B cell (primary cell): Measurements from ENCODE around the gene LRBA. TPM values are rescaled to one million over a fixed set of nuclear protein-coding genes. Genes with fewer than 3 reads are reported as not detected.

Source experiments
- ATAC-seq: fragments of 200-7000 bp; cut with Tn5 transposase; one replicate; pipeline ENCODE4 v1.10.0; 2021; ENCODE audit warnings: low read depth, mild to moderate bottlenecking, moderate number of reproducible peaks, moderate library complexity
- CTCF ChIA-PET: fragments of 350-600 bp; sonication (Branson Sonifier 250); formaldehyde crosslinking; loops from one replicate; lab custom pipeline; 2021; ENCODE audit warnings: antibody characterized with exemption, inconsistent platforms; lab: Charles Lee
- POLR2A ChIA-PET: fragments of 350-600 bp; sonication (Branson Sonifier 250); formaldehyde crosslinking; loops from one replicate; lab custom pipeline; 2021; ENCODE audit warnings: antibody characterized with exemption; lab: Charles Lee
- DNase-seq: peaks from one replicate; pipeline ENCODE4 v3.0.0; 2013
- H2AFZ ChIP-seq: 2 replicates; pipeline ENCODE4 v1.6.1; 2012; ENCODE audit warnings: mild to moderate bottlenecking, low read depth, low read length; ENCODE audit not compliant: insufficient read depth, poor library complexity, severe bottlenecking
- H3K27ac ChIP-seq, 2 donors: 1 replicate in 1 of 2; 2 replicates in 1 of 2; pipeline ENCODE4 v1.5.1; 2012 to 2013; ENCODE audit warnings: low read length in 2 of 2, mild to moderate bottlenecking in 2 of 2, moderate library complexity in 1 of 2
- H3K27me3 ChIP-seq, 4 experiments: fragments of 200-600 bp in 1 of 4; sonication (generic) in 1 of 4; replicated peaks in 1 of 4; 1 replicate in 2 of 4; 2 replicates in 2 of 4; pipeline versions ENCODE4 v1.6.1 to v1.7.0; 2013 to 2016; ENCODE audit warnings: low read length in 3 of 4, mild to moderate bottlenecking in 2 of 4, mixed read lengths in 1 of 4, moderate library complexity in 1 of 4; ENCODE audit not compliant: insufficient read depth in 4 of 4, control insufficient read depth in 3 of 4; ENCODE audit errors: control extremely low read depth in 1 of 4
- H3K36me3 ChIP-seq, 2 experiments: replicated peaks in 1 of 2; 1 replicate in 1 of 2; 2 replicates in 1 of 2; pipeline versions ENCODE4 v1.6.1 to v1.7.1; 2013; ENCODE audit warnings: low read length in 1 of 2; ENCODE audit not compliant: insufficient read depth in 2 of 2, control insufficient read depth in 1 of 2; ENCODE audit errors: control extremely low read depth in 1 of 2, extremely low read depth in 1 of 2
- H3K4me1 ChIP-seq, 2 donors: fragments of 200-600 bp in 1 of 2; sonication (generic) in 1 of 2; 1 replicate in 1 of 2; 2 replicates in 1 of 2; pipeline versions ENCODE4 v1.5.1 to v1.6.1; 2013 to 2017; ENCODE audit warnings: low read length in 2 of 2; ENCODE audit not compliant: control insufficient read depth in 2 of 2, insufficient read depth in 2 of 2
- H3K4me2 ChIP-seq: replicated peaks from 2 replicates; pipeline ENCODE3; 2012; ENCODE audit warnings: mild to moderate bottlenecking, low read depth, low read length; ENCODE audit not compliant: poor library complexity, severe bottlenecking
- H3K4me3 ChIP-seq, 5 experiments: fragments of 200-600 bp in 1 of 5; sonication (generic) in 1 of 5; 1 replicate in 3 of 5; 2 replicates in 2 of 5; pipeline versions ENCODE4 v1.5.1 to v1.7.0; 2011 to 2016; ENCODE audit warnings: low read length in 4 of 5, mild to moderate bottlenecking in 4 of 5, low read depth in 2 of 5, control low read depth in 1 of 5, moderate library complexity in 1 of 5; ENCODE audit not compliant: insufficient read depth in 1 of 5; ENCODE audit errors: control extremely low read depth in 1 of 5, extremely low read depth in 1 of 5
- H3K79me2 ChIP-seq: fragments of 200-600 bp; sonication (generic); one replicate; pipeline ENCODE4 v1.6.0; 2016; ENCODE audit warnings: low read length; ENCODE audit not compliant: control insufficient read depth, insufficient read depth
- H3K9ac ChIP-seq: fragments of 200-600 bp; sonication (generic); 2 replicates; pipeline ENCODE4 v1.6.1; 2017; ENCODE audit warnings: mild to moderate bottlenecking, low read length, moderate library complexity
- H3K9me3 ChIP-seq, 3 donors: one replicate each; pipeline versions ENCODE4 v1.6.1 to v1.7.1; 2013; ENCODE audit warnings: low read length in 2 of 3; ENCODE audit not compliant: control insufficient read depth in 2 of 3, insufficient read depth in 1 of 3; ENCODE audit errors: control extremely low read depth in 1 of 3
- H4K20me1 ChIP-seq: 2 replicates; pipeline ENCODE4 v1.6.0; 2012; ENCODE audit warnings: mild to moderate bottlenecking, low read length; ENCODE audit not compliant: insufficient read depth, control insufficient read depth, poor library complexity, severe bottlenecking
- H3K27ac Mint-ChIP-seq: one replicate; pipeline ENCODE4 v1.8.0; 2021; ENCODE audit warnings: mixed read lengths
- H3K27me3 Mint-ChIP-seq: one replicate; pipeline ENCODE4 v1.8.0; 2021; ENCODE audit warnings: mixed read lengths
- H3K4me1 Mint-ChIP-seq: one replicate; pipeline ENCODE4 v1.8.0; 2021; ENCODE audit warnings: mixed read lengths
- H3K4me3 Mint-ChIP-seq: one replicate; pipeline ENCODE4 v1.8.0; 2021; ENCODE audit warnings: mixed read lengths
- H3K9me3 Mint-ChIP-seq: one replicate; pipeline ENCODE4 v1.8.0; 2022; ENCODE audit warnings: mixed read lengths; ENCODE audit not compliant: insufficient read depth
- CTCF ChIP-seq: fragments of 200-600 bp; IDR thresholded peaks from one replicate; pipeline ENCODE4 v1.8.0; 2022; ENCODE audit warnings: antibody characterized with exemption, mild to moderate bottlenecking
- EZH2 ChIP-seq: IDR thresholded peaks from 2 replicates; pipeline ENCODE4 v1.6.1; 2012; ENCODE audit warnings: borderline replicate concordance, low read depth, mild to moderate bottlenecking, moderate library complexity, low read length; ENCODE audit not compliant: insufficient read depth, poor library complexity, severe bottlenecking
- WGBS: methylation state at CpG from one replicate; pipeline ENCODE4 v1.1.5; 2013; ENCODE audit warnings: missing lambda C conversion rate; ENCODE audit not compliant: insufficient coverage; 5-methylcytosine and 5-hydroxymethylcytosine counted together
- intact Hi-C: fragments of 100-400 bp; cut with micrococcal nuclease; formaldehyde crosslinking; loops from one replicate; pipeline ENCODE4 v1.10.0; 2022
- polyA plus RNA-seq: library from polyadenylated mRNA; depleted of rRNA; stranded (reverse); fragments of >200 nt; gene quantifications from 2 replicates; pipeline ENCODE4 v1.2.3, GENCODE V29; 2012
- total RNA-seq, 2 donors: library from RNA; stranded (reverse); fragments of 120-200 nt in 1 of 2; gene quantifications; 1 replicate in 1 of 2; 2 replicates in 1 of 2; pipeline versions ENCODE4 v1.2.3 to v1.2.4, GENCODE V29; 2013 to 2022

Gene LRBA
- total and polyA plus RNA-seq, 2 donors (not counting 1 experiment from before 2014, with no cell fraction given), result 17.5 to 86.7 TPM

- peaks cover 5 to 37% (median 23%) of the 10 kb centered on the region in 3 donors for H3K9me3 ChIP-seq
- H3K4me2 ChIP-seq, result no peak overlapping the region
- peaks cover 19% of the 10 kb centered on the region for H3K4me1 Mint-ChIP-seq
- no peak overlapping the region for H3K4me3 Mint-ChIP-seq
- peaks cover 2 to 3% of the 10 kb centered on the region in 2 experiments for H3K36me3 ChIP-seq
- ChIA-PET POLR2A (no interaction called here), CTCF (interaction anchor here (0.8 to 1.7 kb wide), 2 partner anchors 16 to 41 kb away, joined by 3 to 6 read pairs; no protein-coding TSS in a partner anchor)
- peaks cover 3 to 4% of the 10 kb centered on the region in 2 donors for H3K4me1 ChIP-seq
- intact Hi-C loops, result no loop called here
- DNase-seq, result peak; percentile 16
- H3K27me3 ChIP-seq, result no peaks in the 10 kb centered on the region
- TF ChIP-seq CTCF, result no peak
- no peak overlapping the region for H3K27ac ChIP-seq
- H3K9me3 Mint-ChIP-seq, result peaks cover 10% of the 10 kb centered on the region
- ATAC-seq, result peak; percentile 28
- no peaks in the 10 kb centered on the region for H3K27me3 Mint-ChIP-seq
- H3K4me3 ChIP-seq, result no peak overlapping the region
- H3K79me2 ChIP-seq, result peaks cover 36% of the 10 kb centered on the region
- no CpG with 5 or more reads among the region's 1 CpG for WGBS
- no peak overlapping the region for H2AFZ ChIP-seq
- H3K9ac ChIP-seq, result no peak overlapping the region
- peaks cover 12% of the 10 kb centered on the region for H4K20me1 ChIP-seq
- no peak overlapping the region for H3K27ac Mint-ChIP-seq
Observed at GRCh38 chr4:150962245-150962644, 52.8 kb downstream of the LRBA start.

- H3K79me2 ChIP-seq, result peaks cover 37% of the 10 kb centered on the region
- intact Hi-C loops, result no loop called here
- peaks cover 2 to 3% of the 10 kb centered on the region in 2 experiments for H3K36me3 ChIP-seq
- no peak overlapping the region for H2AFZ ChIP-seq
- WGBS, result no CpG with 5 or more reads among the region's 1 CpG
- Mint-ChIP-seq H3K27ac (no peak overlapping the region), H3K4me1 (peaks cover 17% of the 10 kb centered on the region), H3K4me3 (no peak overlapping the region), H3K27me3 (no peaks in the 10 kb centered on the region), H3K9me3 (peaks cover 13% of the 10 kb centered on the region)
- peaks cover 12% of the 10 kb centered on the region for H4K20me1 ChIP-seq
- ATAC-seq, result no peak
- ChIA-PET CTCF (interaction anchor here (1.5 to 1.7 kb wide), 2 partner anchors 10 to 17 kb away, joined by 3 to 6 read pairs; no protein-coding TSS in a partner anchor), POLR2A (interaction anchor here (0.5 kb wide), 1 partner anchor 15 kb away, joined by 6 read pairs; no protein-coding TSS in a partner anchor)
- no peaks in the 10 kb centered on the region for H3K27me3 ChIP-seq
- H3K4me2 ChIP-seq, result no peak overlapping the region
- TF ChIP-seq EZH2, result no peak
- TF ChIP-seq CTCF, result no peak
- H3K4me3 ChIP-seq, result no peak overlapping the region
- peaks cover 5 to 40% (median 27%) of the 10 kb centered on the region in 3 donors for H3K9me3 ChIP-seq
- H3K9ac ChIP-seq, result no peak overlapping the region
- H3K27ac ChIP-seq, result no peak overlapping the region
- no peak for DNase-seq
- peaks cover 3 to 4% of the 10 kb centered on the region in 2 donors for H3K4me1 ChIP-seq
Observed at GRCh38 chr4:150961566-150961965, 53.5 kb downstream of the LRBA start.
